ENCODE data around the gene MEIS2.

Gene MEIS2

GRCh38 chr15:36925049-36925448, 175.3 kb downstream of the MEIS2 start:
- no peak for TF ChIP-seq SIN3A (IDR thresholded peaks at IDR 0.05; ENCODE audit: borderline replicate concordance, insufficient read depth, low read length)
- no peak for TF ChIP-seq TAF1 (IDR thresholded peaks at IDR 0.05; ENCODE audit: borderline replicate concordance, insufficient read depth, low read length)
- no peak for TF ChIP-seq POLR2AphosphoS5 (IDR thresholded peaks at IDR 0.05; ENCODE audit: low read depth, low read length)
- TF ChIP-seq FOXP2 (optimal IDR thresholded peaks at IDR 0.05; ENCODE audit: borderline replicate concordance, extremely low read depth, extremely low read length, insufficient read depth): no peak
- TF ChIP-seq REST (IDR thresholded peaks at IDR 0.05; ENCODE audit: insufficient read depth in 1 of 2, low read depth in 2 of 2, low read length in 2 of 2): no peak

GRCh38 chr15:36924034-36924433, 176.3 kb downstream of the MEIS2 start:
- no peak for TF ChIP-seq FOXP2 (optimal IDR thresholded peaks at IDR 0.05; ENCODE audit: borderline replicate concordance, extremely low read depth, extremely low read length, insufficient read depth)
- no peak for TF ChIP-seq TAF1 (IDR thresholded peaks at IDR 0.05; ENCODE audit: borderline replicate concordance, insufficient read depth, low read length)
- TF ChIP-seq SIN3A (IDR thresholded peaks at IDR 0.05; ENCODE audit: borderline replicate concordance, insufficient read depth, low read length): no peak
- no peak for TF ChIP-seq REST (IDR thresholded peaks at IDR 0.05; ENCODE audit: insufficient read depth in 1 of 2, low read depth in 2 of 2, low read length in 2 of 2)
- TF ChIP-seq POLR2AphosphoS5 (IDR thresholded peaks at IDR 0.05; ENCODE audit: low read depth, low read length): no peak

GRCh38 chr15:36921484-36922091, 178.8 kb downstream of the MEIS2 start:
- no peak for TF ChIP-seq REST (IDR thresholded peaks at IDR 0.05; ENCODE audit: insufficient read depth in 1 of 2, low read depth in 2 of 2, low read length in 2 of 2)

GRCh38 chr15:36917411-36918267, 182.7 kb downstream of the MEIS2 start:
- no peak for TF ChIP-seq SIN3A (IDR thresholded peaks at IDR 0.05; ENCODE audit: borderline replicate concordance, insufficient read depth, low read length)
- no peak for TF ChIP-seq REST (IDR thresholded peaks at IDR 0.05; ENCODE audit: insufficient read depth in 1 of 2, low read depth in 2 of 2, low read length in 2 of 2)
- TF ChIP-seq TAF1 (IDR thresholded peaks at IDR 0.05; ENCODE audit: borderline replicate concordance, insufficient read depth, low read length): no peak
- TF ChIP-seq POLR2AphosphoS5 (IDR thresholded peaks at IDR 0.05; ENCODE audit: low read depth, low read length): no peak
- no peak for TF ChIP-seq FOXP2 (optimal IDR thresholded peaks at IDR 0.05; ENCODE audit: borderline replicate concordance, extremely low read depth, extremely low read length, insufficient read depth)
